MCF 10A (cell line): ENCODE measurements around the gene C19orf53. TPM values are rescaled to one million over a fixed set of nuclear protein-coding genes. Genes with fewer than 3 reads are reported as not detected.

Source experiments
- BruUV-seq: library from RNA; stranded (reverse); fragments of 400-500 nt; replicated peaks from 2 replicates; lab custom pipeline; 2021; lab: Mats Ljungman, UMichigan
- CTCF ChIA-PET: fragments of 300-600 bp; sonication (Branson Sonifier 250); formaldehyde crosslinking; extraction: SDS; loops from one replicate; lab custom pipeline; 2021; ENCODE audit warnings: antibody characterized with exemption, inconsistent platforms; lab: Yijun Ruan, JAX
- POLR2A ChIA-PET: fragments of 300-600, 350-650 bp; sonication (Branson Sonifier 250); formaldehyde crosslinking; extraction: SDS; loops from one replicate; lab custom pipeline; 2020; ENCODE audit warnings: antibody characterized with exemption, inconsistent platforms; lab: Yijun Ruan, JAX
- DNase-seq: peaks from one replicate; pipeline ENCODE4 v3.0.0-alpha.2; 2018; ENCODE audit not compliant: unreplicated experiment
- H3K27ac Mint-ChIP-seq: one replicate; pipeline ENCODE4 v1.8.0; 2022; ENCODE audit warnings: mild to moderate bottlenecking, low read depth, mixed read lengths; ENCODE audit not compliant: unreplicated experiment
- H3K27me3 Mint-ChIP-seq: one replicate; pipeline ENCODE4 v1.8.0; 2022; ENCODE audit warnings: mixed read lengths; ENCODE audit not compliant: insufficient read depth, unreplicated experiment
- H3K36me3 Mint-ChIP-seq: one replicate; pipeline ENCODE4 v1.8.0; 2022; ENCODE audit warnings: mild to moderate bottlenecking, moderate library complexity, mixed read lengths; ENCODE audit not compliant: insufficient read depth, unreplicated experiment
- H3K4me1 Mint-ChIP-seq: one replicate; pipeline ENCODE4 v1.8.0; 2022; ENCODE audit warnings: mixed read lengths; ENCODE audit not compliant: insufficient read depth, unreplicated experiment
- H3K4me3 Mint-ChIP-seq: one replicate; pipeline ENCODE4 v1.8.0; 2022; ENCODE audit warnings: mild to moderate bottlenecking, moderate library complexity, mixed read lengths; ENCODE audit not compliant: unreplicated experiment
- H3K9me3 Mint-ChIP-seq: one replicate; pipeline ENCODE4 v1.8.0; 2022; ENCODE audit warnings: mixed read lengths; ENCODE audit not compliant: unreplicated experiment
- CTCF ChIP-seq: fragments of 200-600 bp; IDR thresholded peaks from one replicate; pipeline ENCODE4 v1.8.0; 2022; ENCODE audit warnings: antibody characterized with exemption, mild to moderate bottlenecking; ENCODE audit not compliant: unreplicated experiment
- intact Hi-C: fragments of 100-400 bp; cut with micrococcal nuclease; formaldehyde crosslinking; loops from 2 replicates; pipeline ENCODE4 v1.14.1; 2022
- total RNA-seq: library from RNA; stranded (reverse); gene quantifications from 2 replicates; pipeline ENCODE4 v1.2.3, GENCODE V29; 2022

C19orf53 gene
- total RNA-seq, 1 experiment from 2014 or later, result 101 TPM

GRCh38 chr19:13764821-13765394 is 9.3 kb upstream of the C19orf53 start:
- peak overlapping the region; percentile 81 for H3K27ac Mint-ChIP-seq
- intact Hi-C loops, result no loop called here
- POLR2A ChIA-PET, result interaction anchor here (0.7 to 4.8 kb wide), 17 partner anchors 9 to 1213 kb away, joined by 3 to 51 read pairs (median 4); partner anchors contain the start of gene C19orf53
- H3K9me3 Mint-ChIP-seq, result no peaks in the 10 kb centered on the region
- H3K36me3 Mint-ChIP-seq, result peaks cover 54% of the 10 kb centered on the region
- H3K4me1 Mint-ChIP-seq, result peaks cover 17% of the 10 kb centered on the region
- no peaks in the 10 kb centered on the region for H3K27me3 Mint-ChIP-seq
- no peak for TF ChIP-seq CTCF
- H3K4me3 Mint-ChIP-seq, result peak overlapping the region; percentile 81
- no TSS peak for BruUV-seq
- DNase-seq, result no peak
- CTCF ChIA-PET, result interaction anchor here (0.7 kb wide), 2 partner anchors 144 to 531 kb away, joined by 4 to 6 read pairs; no protein-coding TSS in a partner anchor

DNA sequence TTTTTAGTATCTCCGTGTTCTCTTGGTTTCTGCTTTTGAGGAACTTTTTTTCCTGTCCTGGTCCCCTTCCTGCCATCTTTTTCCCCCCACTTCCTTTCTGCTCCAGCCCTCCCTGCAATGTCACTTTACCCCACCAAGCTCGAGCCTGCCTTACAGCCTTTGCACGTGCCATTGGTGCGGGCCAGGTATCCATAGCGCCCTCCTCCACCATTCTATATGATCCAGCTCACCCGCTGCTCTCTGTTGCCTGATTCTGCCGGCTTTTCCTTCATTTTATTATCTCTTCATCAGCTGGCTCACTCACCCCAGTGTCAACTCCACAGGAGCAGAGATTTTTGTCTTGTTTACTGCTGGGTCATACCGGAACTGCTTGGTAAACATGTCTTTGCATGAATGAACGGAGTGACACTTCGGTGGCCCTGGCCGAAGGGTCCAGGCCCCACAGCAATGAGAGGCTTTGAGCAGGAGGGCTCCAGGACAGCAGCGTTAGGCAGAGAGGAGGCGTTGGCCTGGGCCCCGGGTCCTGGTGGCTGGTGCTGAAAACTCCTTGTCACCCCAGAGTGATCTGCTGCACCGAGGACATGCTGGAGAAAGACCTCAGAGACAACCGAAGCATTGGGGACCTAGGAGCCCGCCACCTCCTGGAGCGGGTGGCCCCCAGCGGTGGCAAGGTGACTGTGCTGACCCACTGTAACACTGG is 8.7 kb upstream of the C19orf53 start:
- Mint-ChIP-seq H3K4me1 (peaks cover 17% of the 10 kb centered on the region), H3K36me3 (peaks cover 54% of the 10 kb centered on the region), H3K27me3 (no peaks in the 10 kb centered on the region), H3K4me3 (peak overlapping the region; percentile 81), H3K9me3 (no peaks in the 10 kb centered on the region), H3K27ac (peak overlapping the region; percentile 81)
- intact Hi-C loops, result no loop called here
- no peak for TF ChIP-seq CTCF
- CTCF ChIA-PET, result interaction anchor here (0.7 kb wide), 1 partner anchor 145 kb away, joined by 6 read pairs; no protein-coding TSS in a partner anchor
- no peak for DNase-seq
- POLR2A ChIA-PET, result interaction anchor here (0.7 to 4.8 kb wide), 13 partner anchors 8 to 1213 kb away, joined by 3 to 51 read pairs (median 4); partner anchors contain the start of gene C19orf53
- BruUV-seq, result TSS peak; percentile 13

- peaks cover 54% of the 10 kb centered on the region for H3K36me3 Mint-ChIP-seq
- TF ChIP-seq CTCF, result no peak
- no peaks in the 10 kb centered on the region for H3K27me3 Mint-ChIP-seq
- H3K27ac Mint-ChIP-seq, result peak overlapping the region; percentile 81
- ChIA-PET POLR2A (interaction anchor here (0.7 to 4.8 kb wide), 4 partner anchors 8 to 87 kb away, joined by 3 to 51 read pairs (median 24); partner anchors contain the start of gene C19orf53), CTCF (interaction anchor here (0.6 kb wide), 1 partner anchor 1202 kb away, joined by 3 read pairs; no protein-coding TSS in a partner anchor)
- intact Hi-C loops, result no loop called here
- no peak for DNase-seq
- peaks cover 17% of the 10 kb centered on the region for H3K4me1 Mint-ChIP-seq
- no TSS peak for BruUV-seq
- H3K4me3 Mint-ChIP-seq, result peak overlapping the region; percentile 81
- H3K9me3 Mint-ChIP-seq, result no peaks in the 10 kb centered on the region
Observed at GRCh38 chr19:13766095-13766481, 8.2 kb upstream of the C19orf53 start.

GRCh38 chr19:13768510-13768909 is 5.7 kb upstream of the C19orf53 start:
- H3K9me3 Mint-ChIP-seq, result no peaks in the 10 kb centered on the region
- intact Hi-C loops, result no loop called here
- POLR2A ChIA-PET, result interaction anchor here (1.0 kb wide), 1 partner anchor 16 kb away, joined by 3 read pairs; no protein-coding TSS in a partner anchor
- peaks cover 13% of the 10 kb centered on the region for H3K4me1 Mint-ChIP-seq
- peaks cover 60% of the 10 kb centered on the region for H3K36me3 Mint-ChIP-seq
- TF ChIP-seq CTCF, result no peak
- CTCF ChIA-PET, result no interaction called here
- H3K27me3 Mint-ChIP-seq, result no peaks in the 10 kb centered on the region
- no peak for DNase-seq
- BruUV-seq, result no TSS peak
- no peak overlapping the region for H3K27ac Mint-ChIP-seq
- no peak overlapping the region for H3K4me3 Mint-ChIP-seq
